HEK293 (cell line): ENCODE results near the gene SPATA4.

Experiments used
- ZNF121 ChIP-seq: fragments of 450-650 bp; formaldehyde crosslinking; IDR thresholded peaks from 2 replicates; pipeline ENCODE4 v1.5.1; 2016; ENCODE audit warnings: missing biosample characterization, missing genetic modification characterization
- ZNF558 ChIP-seq: fragments of 450-650 bp; formaldehyde crosslinking; IDR thresholded peaks from 2 replicates; pipeline ENCODE4 v1.5.1; 2016; ENCODE audit warnings: missing biosample characterization, missing genetic modification characterization
- TF ChIP-seq, protein P1 (sequence below): fragments of 450-650 bp; formaldehyde crosslinking; IDR thresholded peaks from 2 replicates; pipeline ENCODE4 v1.5.1; 2017; ENCODE audit warnings: missing biosample characterization, mild to moderate bottlenecking, missing genetic modification characterization, moderate library complexity

GRCh38 chr4:176205299-176205698 is 9.9 kb upstream of the SPATA4 start:
- no peak for TF ChIP-seq ZNF121 (tag by site-specific recombination)
- TF ChIP-seq ZNF558 (tag by site-specific recombination): no peak
- TF ChIP-seq, protein P1, sequence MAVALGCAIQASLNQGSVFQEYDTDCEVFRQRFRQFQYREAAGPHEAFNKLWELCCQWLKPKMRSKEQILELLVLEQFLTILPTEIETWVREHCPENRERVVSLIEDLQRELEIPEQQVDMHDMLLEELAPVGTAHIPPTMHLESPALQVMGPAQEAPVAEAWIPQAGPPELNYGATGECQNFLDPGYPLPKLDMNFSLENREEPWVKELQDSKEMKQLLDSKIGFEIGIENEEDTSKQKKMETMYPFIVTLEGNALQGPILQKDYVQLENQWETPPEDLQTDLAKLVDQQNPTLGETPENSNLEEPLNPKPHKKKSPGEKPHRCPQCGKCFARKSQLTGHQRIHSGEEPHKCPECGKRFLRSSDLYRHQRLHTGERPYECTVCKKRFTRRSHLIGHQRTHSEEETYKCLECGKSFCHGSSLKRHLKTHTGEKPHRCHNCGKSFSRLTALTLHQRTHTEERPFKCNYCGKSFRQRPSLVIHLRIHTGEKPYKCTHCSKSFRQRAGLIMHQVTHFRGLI (tag by site-specific recombination): no peak
